MCF 10A (cell line): ENCODE measurements around the gene SLC6A19. TPM values are rescaled to one million over a fixed set of nuclear protein-coding genes. Genes with fewer than 3 reads are reported as not detected.

Experiments used
- BruUV-seq: library from RNA; stranded (reverse); fragments of 400-500 nt; replicated peaks from 2 replicates; lab custom pipeline; 2021; lab: Mats Ljungman, UMichigan
- CTCF ChIA-PET: fragments of 300-600 bp; sonication (Branson Sonifier 250); formaldehyde crosslinking; extraction: SDS; loops from one replicate; lab custom pipeline; 2021; ENCODE audit warnings: antibody characterized with exemption, inconsistent platforms; lab: Yijun Ruan, JAX
- POLR2A ChIA-PET: fragments of 300-600, 350-650 bp; sonication (Branson Sonifier 250); formaldehyde crosslinking; extraction: SDS; loops from one replicate; lab custom pipeline; 2020; ENCODE audit warnings: antibody characterized with exemption, inconsistent platforms; lab: Yijun Ruan, JAX
- DNase-seq: peaks from one replicate; pipeline ENCODE4 v3.0.0-alpha.2; 2018; ENCODE audit not compliant: unreplicated experiment
- H3K27ac Mint-ChIP-seq: one replicate; pipeline ENCODE4 v1.8.0; 2022; ENCODE audit warnings: mild to moderate bottlenecking, low read depth, mixed read lengths; ENCODE audit not compliant: unreplicated experiment
- H3K27me3 Mint-ChIP-seq: one replicate; pipeline ENCODE4 v1.8.0; 2022; ENCODE audit warnings: mixed read lengths; ENCODE audit not compliant: insufficient read depth, unreplicated experiment
- H3K36me3 Mint-ChIP-seq: one replicate; pipeline ENCODE4 v1.8.0; 2022; ENCODE audit warnings: mild to moderate bottlenecking, moderate library complexity, mixed read lengths; ENCODE audit not compliant: insufficient read depth, unreplicated experiment
- H3K4me1 Mint-ChIP-seq: one replicate; pipeline ENCODE4 v1.8.0; 2022; ENCODE audit warnings: mixed read lengths; ENCODE audit not compliant: insufficient read depth, unreplicated experiment
- H3K4me3 Mint-ChIP-seq: one replicate; pipeline ENCODE4 v1.8.0; 2022; ENCODE audit warnings: mild to moderate bottlenecking, moderate library complexity, mixed read lengths; ENCODE audit not compliant: unreplicated experiment
- H3K9me3 Mint-ChIP-seq: one replicate; pipeline ENCODE4 v1.8.0; 2022; ENCODE audit warnings: mixed read lengths; ENCODE audit not compliant: unreplicated experiment
- intact Hi-C: fragments of 100-400 bp; cut with micrococcal nuclease; formaldehyde crosslinking; loops from 2 replicates; pipeline ENCODE4 v1.14.1; 2022
- total RNA-seq: library from RNA; stranded (reverse); gene quantifications from 2 replicates; pipeline ENCODE4 v1.2.3, GENCODE V29; 2022
- TF ChIP-seq, protein P1 (sequence below): fragments of 200-600 bp; IDR thresholded peaks from one replicate; pipeline ENCODE4 v1.8.0; 2022; ENCODE audit warnings: antibody characterized with exemption, mild to moderate bottlenecking; ENCODE audit not compliant: unreplicated experiment

The SLC6A19 gene
- total RNA-seq, 1 experiment from 2014 or later = not detected

DNA sequence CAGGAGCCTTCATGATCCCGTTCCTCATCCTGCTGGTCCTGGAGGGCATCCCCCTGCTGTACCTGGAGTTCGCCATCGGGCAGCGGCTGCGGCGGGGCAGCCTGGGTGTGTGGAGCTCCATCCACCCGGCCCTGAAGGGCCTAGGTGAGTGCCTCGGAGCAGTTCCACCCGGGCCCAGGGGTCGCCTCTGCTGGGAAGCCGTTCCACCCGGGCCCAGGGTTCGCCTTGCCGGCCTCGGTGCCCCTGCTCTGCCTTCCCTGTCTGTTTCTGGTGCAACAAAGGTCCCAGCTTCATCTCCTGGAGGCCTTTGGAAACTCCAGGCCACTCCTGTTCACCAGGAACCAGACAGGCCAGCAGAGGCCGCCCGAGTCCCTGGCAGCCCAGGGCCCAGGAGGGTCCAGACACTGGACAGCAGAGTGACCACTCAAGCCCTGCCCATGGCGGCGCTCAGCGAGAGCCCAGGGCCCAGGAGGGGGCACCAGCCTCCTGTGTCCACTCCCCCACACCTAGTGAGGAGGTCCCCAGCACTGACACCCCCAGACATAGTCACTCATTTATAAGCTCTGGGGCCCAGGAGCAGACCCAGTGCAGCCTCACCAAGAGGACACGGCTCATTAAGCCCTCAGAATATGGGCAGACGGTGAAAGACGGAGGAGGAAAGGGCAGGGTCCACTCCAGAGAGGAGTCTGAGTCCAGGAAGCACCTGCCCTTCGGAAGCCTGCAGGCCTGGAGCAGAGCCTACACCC lies 7.5 kb downstream of the SLC6A19 start:
- Mint-ChIP-seq H3K36me3 (no peaks in the 10 kb centered on the region), H3K27me3 (peaks cover 38% of the 10 kb centered on the region), H3K4me3 (no peak overlapping the region), H3K9me3 (no peaks in the 10 kb centered on the region), H3K4me1 (no peaks in the 10 kb centered on the region), H3K27ac (no peak overlapping the region)
- ChIA-PET CTCF (interaction anchor here (0.6 to 1.7 kb wide), 13 partner anchors 15 to 439 kb away, joined by 3 to 5 read pairs (median 3); no protein-coding TSS in a partner anchor), POLR2A (interaction anchor here (1.0 kb wide), 1 partner anchor 94 kb away, joined by 3 read pairs; no protein-coding TSS in a partner anchor)
- TF ChIP-seq, protein P1, sequence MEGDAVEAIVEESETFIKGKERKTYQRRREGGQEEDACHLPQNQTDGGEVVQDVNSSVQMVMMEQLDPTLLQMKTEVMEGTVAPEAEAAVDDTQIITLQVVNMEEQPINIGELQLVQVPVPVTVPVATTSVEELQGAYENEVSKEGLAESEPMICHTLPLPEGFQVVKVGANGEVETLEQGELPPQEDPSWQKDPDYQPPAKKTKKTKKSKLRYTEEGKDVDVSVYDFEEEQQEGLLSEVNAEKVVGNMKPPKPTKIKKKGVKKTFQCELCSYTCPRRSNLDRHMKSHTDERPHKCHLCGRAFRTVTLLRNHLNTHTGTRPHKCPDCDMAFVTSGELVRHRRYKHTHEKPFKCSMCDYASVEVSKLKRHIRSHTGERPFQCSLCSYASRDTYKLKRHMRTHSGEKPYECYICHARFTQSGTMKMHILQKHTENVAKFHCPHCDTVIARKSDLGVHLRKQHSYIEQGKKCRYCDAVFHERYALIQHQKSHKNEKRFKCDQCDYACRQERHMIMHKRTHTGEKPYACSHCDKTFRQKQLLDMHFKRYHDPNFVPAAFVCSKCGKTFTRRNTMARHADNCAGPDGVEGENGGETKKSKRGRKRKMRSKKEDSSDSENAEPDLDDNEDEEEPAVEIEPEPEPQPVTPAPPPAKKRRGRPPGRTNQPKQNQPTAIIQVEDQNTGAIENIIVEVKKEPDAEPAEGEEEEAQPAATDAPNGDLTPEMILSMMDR = peak; percentile 45
- DNase-seq = peak; percentile 33
- intact Hi-C loops = loop anchor here (1.0 to 10.0 kb wide), 2 partner anchors 136 to 228 kb away; partner anchors contain the start of gene CLPTM1L
- BruUV-seq = no TSS peak

DNA sequence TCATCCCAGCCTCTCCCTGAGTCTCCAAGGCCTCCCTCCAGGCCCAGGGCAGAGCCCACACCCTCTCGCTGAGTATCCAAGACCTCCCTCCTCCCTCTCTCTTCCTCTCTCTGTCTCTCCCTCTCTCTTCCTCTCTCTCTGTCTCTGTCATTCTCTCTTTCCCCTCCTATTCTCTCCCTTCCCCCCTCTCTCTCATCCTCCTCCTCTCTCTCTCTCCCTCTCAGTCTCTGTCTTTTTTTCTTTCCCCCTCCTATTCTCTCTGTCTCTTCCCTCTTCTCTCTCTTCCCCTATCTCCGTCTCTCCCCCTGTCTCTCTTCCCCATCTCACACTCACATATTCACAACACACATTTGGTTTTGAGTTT lies 8.1 kb downstream of the SLC6A19 start:
- Mint-ChIP-seq H3K27me3 (peaks cover 37% of the 10 kb centered on the region), H3K9me3 (no peaks in the 10 kb centered on the region)
- POLR2A ChIA-PET = interaction anchor here (1.0 kb wide), 1 partner anchor 94 kb away, joined by 3 read pairs; no protein-coding TSS in a partner anchor

DNA sequence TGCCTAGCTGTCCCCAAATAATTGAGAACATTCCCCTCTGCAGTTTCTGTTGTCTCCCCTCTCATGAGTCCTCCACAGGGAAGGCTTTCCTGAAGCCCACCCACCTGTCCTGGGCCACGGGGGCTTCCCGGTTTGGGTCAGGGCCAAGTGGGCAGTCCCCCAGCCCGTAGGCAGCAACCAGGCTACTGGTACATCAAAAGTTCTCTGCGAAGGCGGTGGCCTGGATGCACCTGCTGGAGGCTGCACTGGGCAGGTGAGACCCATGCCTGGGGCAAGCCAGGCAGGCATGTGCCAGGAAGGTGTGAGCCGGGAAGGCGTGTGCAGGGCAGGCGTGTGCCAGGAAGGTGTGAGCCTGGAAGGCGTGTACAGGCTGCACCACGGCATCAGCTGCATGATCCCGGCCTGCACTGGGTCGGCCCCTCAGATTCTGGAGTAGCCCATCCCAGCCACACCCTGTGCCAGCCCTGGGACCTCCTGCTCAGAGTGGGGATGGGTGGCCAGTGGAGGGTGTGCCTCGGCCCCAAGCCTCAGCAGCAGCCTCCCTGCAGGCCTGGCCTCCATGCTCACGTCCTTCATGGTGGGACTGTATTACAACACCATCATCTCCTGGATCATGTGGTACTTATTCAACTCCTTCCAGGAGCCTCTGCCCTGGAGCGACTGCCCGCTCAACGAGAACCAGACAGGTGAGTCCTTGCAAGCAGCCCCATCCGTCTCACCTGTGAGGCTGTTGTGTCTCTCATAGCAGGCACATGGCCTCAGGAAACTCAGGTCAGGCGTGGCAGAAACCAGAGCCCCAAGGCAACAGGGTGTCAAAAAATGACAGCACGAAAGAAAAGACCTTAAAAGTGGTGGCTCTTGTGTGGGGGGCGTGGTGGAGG lies 8.7 kb downstream of the SLC6A19 start:
- no peaks in the 10 kb centered on the region for H3K36me3 Mint-ChIP-seq
- no TSS peak for BruUV-seq
- no peak for DNase-seq
- no peak overlapping the region for H3K4me3 Mint-ChIP-seq
- TF ChIP-seq, protein P1 = no peak
- CTCF ChIA-PET = no interaction called here
- POLR2A ChIA-PET = no interaction called here
- intact Hi-C loops = loop anchor here (1.0 to 10.0 kb wide), 2 partner anchors 135 to 227 kb away; partner anchors contain the start of gene CLPTM1L
- H3K27me3 Mint-ChIP-seq = peaks cover 30% of the 10 kb centered on the region
- H3K4me1 Mint-ChIP-seq = no peaks in the 10 kb centered on the region
- no peak overlapping the region for H3K27ac Mint-ChIP-seq
- H3K9me3 Mint-ChIP-seq = no peaks in the 10 kb centered on the region

More for the DNA sequence above, 8.1 kb downstream of the SLC6A19 start:
- H3K27ac Mint-ChIP-seq = no peak overlapping the region
- no TSS peak for BruUV-seq
- no peak for DNase-seq
- TF ChIP-seq, protein P1 = no peak
- CTCF ChIA-PET = interaction anchor here (0.6 to 1.7 kb wide), 7 partner anchors 16 to 439 kb away, joined by 3 to 5 read pairs (median 4); no protein-coding TSS in a partner anchor
- H3K36me3 Mint-ChIP-seq = no peaks in the 10 kb centered on the region
- H3K4me1 Mint-ChIP-seq = no peaks in the 10 kb centered on the region
- no peak overlapping the region for H3K4me3 Mint-ChIP-seq
- intact Hi-C loops = loop anchor here (1.0 to 10.0 kb wide), 2 partner anchors 135 to 228 kb away; partner anchors contain the start of gene CLPTM1L
